Caco-2 (cell line): Measurements from ENCODE around the gene COL25A1. TPM values are rescaled to one million over a fixed set of nuclear protein-coding genes. Genes with fewer than 3 reads are reported as not detected.
"Not testable (repeated sequence)": the region's sequence is repeated elsewhere in the genome, so short reads cannot be mapped to it uniquely, and the experiment has no call there.

ENCODE experiments used
- BruUV-seq: library from RNA; stranded (reverse); fragments of 400-500 nt; replicated peaks from 2 replicates; lab custom pipeline; 2021; lab: Mats Ljungman, UMichigan
- CTCF ChIA-PET: fragments of 300-600 bp; sonication (Branson Sonifier 250); formaldehyde crosslinking; loops from one replicate; lab custom pipeline; 2022; ENCODE audit warnings: antibody characterized with exemption; lab: Charles Lee
- POLR2A ChIA-PET: fragments of 300-600 bp; sonication (Branson Sonifier 250); formaldehyde crosslinking; loops from one replicate; lab custom pipeline; 2022; ENCODE audit warnings: antibody characterized with exemption; lab: Charles Lee
- DNase-seq, 2 experiments: peaks; one replicate each; pipeline versions ENCODE4 v3.0.0 to v3.0.0-alpha.2; 2020 to 2022
- H3K27me3 ChIP-seq: replicated peaks from 2 replicates; pipeline ENCODE4 v1.6.0; 2011; ENCODE audit warnings: low read length; ENCODE audit not compliant: control insufficient read depth, insufficient read depth
- H3K36me3 ChIP-seq: 2 replicates; pipeline ENCODE4 v1.5.1; 2011; ENCODE audit warnings: low read length; ENCODE audit not compliant: control insufficient read depth, insufficient read depth
- H3K4me1 ChIP-seq: fragments of 250-450 bp; sonication (Bioruptor Pico); 2 replicates; pipeline ENCODE4 v1.5.1; 2020; ENCODE audit warnings: mild to moderate bottlenecking
- H3K4me3 ChIP-seq: 2 replicates; pipeline ENCODE4 v1.5.1; 2011; ENCODE audit warnings: low read depth, mild to moderate bottlenecking, control low read depth, low read length
- H3K9me3 ChIP-seq: fragments of 250-450 bp; sonication (Bioruptor Pico); 2 replicates; pipeline ENCODE4 v1.5.1; 2020; ENCODE audit warnings: mild to moderate bottlenecking, moderate library complexity
- H3K27ac Mint-ChIP-seq: one replicate; pipeline ENCODE4 v1.8.0; 2022; ENCODE audit warnings: mixed read lengths; ENCODE audit not compliant: unreplicated experiment
- H3K27me3 Mint-ChIP-seq: one replicate; pipeline ENCODE4 v1.8.0; 2022; ENCODE audit warnings: mixed read lengths; ENCODE audit not compliant: insufficient read depth, unreplicated experiment
- H3K36me3 Mint-ChIP-seq: one replicate; pipeline ENCODE4 v1.8.0; 2022; ENCODE audit warnings: mild to moderate bottlenecking, mixed read lengths; ENCODE audit not compliant: insufficient read depth, unreplicated experiment
- H3K4me1 Mint-ChIP-seq: one replicate; pipeline ENCODE4 v1.8.0; 2022; ENCODE audit warnings: low read depth, mixed read lengths; ENCODE audit not compliant: unreplicated experiment
- H3K4me3 Mint-ChIP-seq: one replicate; pipeline ENCODE4 v1.8.0; 2022; ENCODE audit warnings: mild to moderate bottlenecking, moderate library complexity, mixed read lengths; ENCODE audit not compliant: unreplicated experiment
- H3K9me3 Mint-ChIP-seq: one replicate; pipeline ENCODE4 v1.8.0; 2022; ENCODE audit warnings: mixed read lengths; ENCODE audit not compliant: unreplicated experiment
- CTCF ChIP-seq, 2 experiments: fragments of 200-600 bp in 1 of 2; IDR thresholded peaks; 1 replicate in 1 of 2; 2 replicates in 1 of 2; pipeline versions ENCODE4 v1.5.1 to v1.8.0; 2011 to 2022; ENCODE audit warnings: antibody characterized with exemption in 1 of 2, control low read depth in 1 of 2, inconsistent platforms in 1 of 2, low read depth in 1 of 2, low read length in 1 of 2, mild to moderate bottlenecking in 1 of 2, moderate library complexity in 1 of 2; ENCODE audit not compliant: insufficient read depth in 1 of 2, severe bottlenecking in 1 of 2, unreplicated experiment in 1 of 2
- intact Hi-C: fragments of 100-400 bp; cut with micrococcal nuclease; formaldehyde crosslinking; loops from one replicate; pipeline ENCODE4 v1.10.0; 2022; ENCODE audit not compliant: unreplicated experiment
- total RNA-seq: library from RNA; stranded (reverse); gene quantifications from 2 replicates; pipeline ENCODE4 v1.2.3, GENCODE V29; 2022

Gene COL25A1
- total RNA-seq, 1 experiment from 2014 or later, result not detected

DNA sequence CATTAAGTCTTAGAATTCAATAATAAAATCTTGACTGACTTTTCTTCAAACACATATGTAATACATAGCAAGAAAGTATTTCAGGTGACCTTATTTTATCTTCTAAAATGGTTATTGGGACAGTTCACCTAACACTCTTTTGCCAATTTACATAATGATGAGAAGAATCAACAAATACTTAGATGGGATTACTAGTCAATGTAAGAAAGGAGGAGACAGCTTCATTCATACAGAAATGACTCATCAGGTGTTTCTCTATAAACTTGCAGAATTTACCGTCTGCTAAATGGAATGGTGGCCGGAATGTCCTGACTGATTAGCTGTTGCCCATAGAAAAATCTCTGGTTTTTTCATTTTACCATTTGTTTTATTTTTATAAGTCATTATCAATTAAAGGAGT, 424.6 kb downstream of the COL25A1 start:
- TF ChIP-seq CTCF (IDR thresholded peaks at IDR 0.05; ENCODE audit: insufficient read depth in 1 of 2, low read depth in 1 of 2, low read length in 1 of 2, severe bottlenecking in 1 of 2, unreplicated experiment in 1 of 2), result no peak
- Mint-ChIP-seq H3K9me3 (no peaks in the 10 kb centered on the region), H3K4me1 (no peaks in the 10 kb centered on the region), H3K27ac (no peak overlapping the region), H3K36me3 (no peaks in the 10 kb centered on the region), H3K4me3 (no peak overlapping the region), H3K27me3 (peaks cover 3% of the 10 kb centered on the region)
- Histone ChIP-seq H3K4me1 (no peaks in the 10 kb centered on the region), H3K27me3 (no peaks in the 10 kb centered on the region), H3K36me3 (no peaks in the 10 kb centered on the region), H3K4me3 (no peak overlapping the region), H3K9me3 (no peaks in the 10 kb centered on the region; the same call in 1 of the 2 replicates)
- no peak for DNase-seq
- no TSS peak for BruUV-seq
- CTCF ChIA-PET, result no interaction called here
- intact Hi-C loops, result no loop called here
- POLR2A ChIA-PET, result no interaction called here

DNA sequence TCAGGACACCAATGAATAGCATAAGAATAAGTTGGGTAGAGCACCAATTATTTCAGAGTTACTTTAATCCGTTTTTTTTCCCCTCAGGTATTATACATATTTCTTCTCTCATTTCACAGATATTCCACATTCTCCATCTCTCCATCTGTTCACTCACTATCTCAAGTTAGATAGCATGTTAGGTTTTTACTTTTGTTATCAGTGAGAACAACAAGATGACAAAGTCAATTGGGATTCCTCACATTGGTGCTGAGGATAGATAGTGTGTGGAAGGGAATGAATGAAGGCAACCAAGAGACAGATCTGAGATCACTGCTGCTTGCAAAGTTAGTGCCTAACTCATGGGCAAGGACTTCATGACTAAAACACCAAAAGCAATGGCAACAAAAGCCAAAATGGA, 427.7 kb downstream of the COL25A1 start:
- POLR2A ChIA-PET, result no interaction called here
- Mint-ChIP-seq H3K9me3 (no peaks in the 10 kb centered on the region), H3K4me3 (no peak overlapping the region), H3K36me3 (no peaks in the 10 kb centered on the region), H3K27ac (no peak overlapping the region), H3K4me1 (no peaks in the 10 kb centered on the region), H3K27me3 (peaks cover 3% of the 10 kb centered on the region)
- H3K4me1 ChIP-seq, result no peaks in the 10 kb centered on the region
- DNase-seq, result no peak
- H3K4me3 ChIP-seq, result no peak overlapping the region
- intact Hi-C loops, result no loop called here
- H3K36me3 ChIP-seq, result no peaks in the 10 kb centered on the region
- CTCF ChIA-PET, result no interaction called here
- H3K27me3 ChIP-seq, result no peaks in the 10 kb centered on the region
- no peaks in the 10 kb centered on the region; the same call in 1 of the 2 replicates for H3K9me3 ChIP-seq
- TF ChIP-seq CTCF (IDR thresholded peaks at IDR 0.05; ENCODE audit: insufficient read depth in 1 of 2, low read depth in 1 of 2, low read length in 1 of 2, severe bottlenecking in 1 of 2, unreplicated experiment in 1 of 2), result no peak
- BruUV-seq, result no TSS peak

DNA sequence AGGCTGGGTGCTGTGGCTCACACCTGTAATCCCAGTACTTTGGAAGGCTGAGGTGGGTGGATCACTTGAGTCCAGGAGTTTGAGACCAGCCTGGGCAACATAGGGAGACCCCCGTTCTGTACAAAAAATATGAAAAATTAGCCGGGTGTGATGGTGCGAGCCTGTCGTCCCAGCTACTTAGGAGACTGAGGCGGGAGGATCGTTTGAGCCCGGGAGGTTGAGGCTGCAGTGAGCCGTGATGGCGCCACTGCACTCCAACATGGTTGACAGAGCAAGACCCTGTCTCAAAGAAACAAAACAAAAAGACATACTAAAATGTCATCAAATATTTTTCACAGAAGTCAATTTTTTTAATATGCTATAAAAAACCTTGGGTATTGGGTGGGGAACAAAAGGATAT, 432.5 kb downstream of the COL25A1 start:
- BruUV-seq, POLR2A ChIA-PET: not testable (repeated sequence)

More for the DNA sequence above, 432.5 kb downstream of the COL25A1 start:
- H3K4me3 Mint-ChIP-seq, intact Hi-C loops, H3K9me3 ChIP-seq, H3K4me3 ChIP-seq, H3K36me3 ChIP-seq, H3K36me3 Mint-ChIP-seq, H3K27ac Mint-ChIP-seq, H3K4me1 Mint-ChIP-seq, H3K27me3 Mint-ChIP-seq, CTCF ChIA-PET, H3K4me1 ChIP-seq, H3K9me3 Mint-ChIP-seq, H3K27me3 ChIP-seq, DNase-seq: not testable (repeated sequence)
